Activated naive CD4-positive, alpha-beta T cell treated with anti-CD3 and anti-CD28 coated beads, Interleukin-2, amount 10 ng/mL, durations not matched to agents 7 days and 5 days (primary cell): ENCODE measurements around the gene ACSS1.
"Not testable (repeated sequence)": the region's sequence is repeated elsewhere in the genome, so short reads cannot be mapped to it uniquely, and the experiment has no call there.

Experiments used
- CTCF ChIA-PET: fragments of 350-600 bp; sonication (Branson Sonifier 250); formaldehyde crosslinking; loops from one replicate; lab custom pipeline; 2021; ENCODE audit warnings: antibody characterized with exemption; lab: Charles Lee
- DNase-seq: peaks from one replicate; pipeline ENCODE4 v3.0.0-alpha.2; 2020
- H3K27ac Mint-ChIP-seq: one replicate; pipeline ENCODE4 v1.8.0; 2021; ENCODE audit warnings: mild to moderate bottlenecking, moderate library complexity, mixed read lengths
- H3K27me3 Mint-ChIP-seq: one replicate; pipeline ENCODE4 v1.8.0; 2021; ENCODE audit warnings: mild to moderate bottlenecking, mixed read lengths
- H3K36me3 Mint-ChIP-seq: one replicate; pipeline ENCODE4 v1.8.0; 2021; ENCODE audit warnings: mixed read lengths
- H3K4me1 Mint-ChIP-seq: one replicate; pipeline ENCODE4 v1.8.0; 2021; ENCODE audit warnings: mixed read lengths
- H3K4me3 Mint-ChIP-seq: one replicate; pipeline ENCODE4 v1.8.0; 2021; ENCODE audit warnings: mild to moderate bottlenecking, moderate library complexity, mixed read lengths
- H3K9me3 Mint-ChIP-seq: one replicate; pipeline ENCODE4 v1.8.0; 2021; ENCODE audit warnings: mixed read lengths

Gene ACSS1

DNA sequence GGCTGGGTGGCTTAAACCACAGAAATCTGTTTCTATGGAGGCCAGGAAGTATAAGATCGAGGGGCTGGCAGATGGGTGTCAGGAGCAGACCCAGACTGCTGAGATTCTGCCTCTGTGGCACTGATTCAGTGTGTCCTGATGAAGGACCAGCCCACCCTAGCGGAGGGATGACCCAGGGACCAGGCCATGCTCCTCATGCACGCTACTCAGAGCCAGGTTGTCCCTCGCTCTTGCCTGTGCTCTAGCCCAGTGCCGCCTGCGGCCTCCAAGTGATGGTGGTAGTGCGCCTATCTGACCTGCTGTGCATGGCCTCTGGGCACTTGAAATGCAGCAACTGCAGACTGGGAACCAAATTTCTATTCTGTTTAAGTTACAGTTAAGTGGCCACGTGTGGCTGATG lies 52.3 kb downstream of the ACSS1 start:
- peaks cover 50% of the 10 kb centered on the region for H3K36me3 Mint-ChIP-seq
- no peaks in the 10 kb centered on the region for H3K4me1 Mint-ChIP-seq
- no peak overlapping the region for H3K4me3 Mint-ChIP-seq
- no peaks in the 10 kb centered on the region for H3K27me3 Mint-ChIP-seq
- H3K9me3 Mint-ChIP-seq = no peaks in the 10 kb centered on the region
- CTCF ChIA-PET = no interaction called here
- no peak for DNase-seq
- H3K27ac Mint-ChIP-seq = no peak overlapping the region

DNA sequence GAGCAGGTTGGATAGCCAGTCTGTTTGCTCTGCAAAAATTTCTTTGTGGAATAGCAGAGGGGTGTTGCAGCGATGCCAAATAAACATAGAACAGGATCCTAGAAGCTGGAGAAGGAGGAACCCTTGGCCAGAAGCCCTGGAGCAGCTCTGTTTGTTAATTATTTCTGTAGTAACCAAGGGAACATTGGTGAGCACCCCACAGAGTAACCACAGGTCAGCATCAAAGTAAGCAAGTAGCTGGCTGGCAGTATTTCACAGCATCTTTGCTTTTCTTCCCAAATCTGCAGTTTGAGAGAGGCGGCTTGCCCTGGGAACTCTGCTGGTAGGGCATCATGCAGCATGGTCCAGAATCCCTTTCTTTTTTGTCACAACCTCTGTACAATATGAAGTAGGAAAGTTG lies 52.7 kb downstream of the ACSS1 start:
- H3K9me3 Mint-ChIP-seq = no peaks in the 10 kb centered on the region

DNA sequence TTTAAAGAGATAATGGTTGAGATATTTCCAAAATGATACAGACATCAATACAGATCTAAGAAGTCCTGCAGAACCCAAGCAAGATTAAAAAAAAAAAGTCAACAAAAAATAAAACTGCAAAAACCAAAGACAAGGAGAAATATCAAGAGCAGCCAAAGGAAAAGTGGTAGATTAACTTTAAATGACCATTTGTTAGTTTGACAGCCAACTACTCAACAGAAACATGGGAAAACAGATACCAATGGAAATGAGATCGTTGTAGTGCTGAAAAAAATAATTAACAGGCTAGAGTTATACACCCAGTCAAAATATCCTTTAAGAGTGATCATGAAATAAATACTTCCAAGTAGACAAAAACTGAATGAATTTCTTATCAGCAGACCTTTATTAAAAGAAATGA lies 54.9 kb downstream of the ACSS1 start:
- H3K36me3 Mint-ChIP-seq = peaks cover 33% of the 10 kb centered on the region

More for the DNA sequence above, 52.7 kb downstream of the ACSS1 start:
- Mint-ChIP-seq H3K27ac (no peak overlapping the region), H3K4me1 (no peaks in the 10 kb centered on the region), H3K27me3 (no peaks in the 10 kb centered on the region), H3K36me3 (peaks cover 47% of the 10 kb centered on the region), H3K4me3 (no peak overlapping the region)
- DNase-seq = no peak
- CTCF ChIA-PET = interaction anchor here (1.1 kb wide), 1 partner anchor 60 kb away, joined by 4 read pairs; no protein-coding TSS in a partner anchor

DNA sequence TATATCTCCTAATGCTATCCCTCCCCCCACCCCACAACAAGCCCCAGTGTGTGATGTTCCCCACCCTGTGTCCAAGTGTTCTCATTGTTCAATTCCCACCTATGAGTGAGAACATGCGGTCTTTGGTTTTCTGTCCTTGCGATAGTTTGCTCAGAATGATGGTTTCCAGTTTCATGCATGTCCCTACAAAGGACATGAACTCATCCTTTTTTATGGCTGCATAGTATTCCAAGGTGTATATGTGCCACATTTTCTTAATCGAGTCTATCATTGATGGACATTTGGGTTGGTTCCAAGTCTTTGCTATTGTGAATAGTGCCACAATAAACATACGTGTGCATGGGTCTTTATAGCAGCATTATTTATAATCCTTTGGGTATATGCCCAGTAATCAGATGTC lies 56.6 kb downstream of the ACSS1 start:
- H3K4me1 Mint-ChIP-seq, DNase-seq, H3K27ac Mint-ChIP-seq, H3K4me3 Mint-ChIP-seq, CTCF ChIA-PET, H3K9me3 Mint-ChIP-seq: not testable (repeated sequence)
- Mint-ChIP-seq H3K36me3 (peaks cover 21% of the 10 kb centered on the region), H3K27me3 (peaks cover 28% of the 10 kb centered on the region)

More for the DNA sequence above, 54.9 kb downstream of the ACSS1 start:
- CTCF ChIA-PET = interaction anchor here (0.6 kb wide), 1 partner anchor 61 kb away, joined by 3 read pairs; no protein-coding TSS in a partner anchor
- Mint-ChIP-seq H3K27me3 (peaks cover 16% of the 10 kb centered on the region), H3K4me1 (no peaks in the 10 kb centered on the region), H3K27ac (no peak overlapping the region), H3K4me3 (no peak overlapping the region), H3K9me3 (no peaks in the 10 kb centered on the region)
- DNase-seq = no peak

DNA sequence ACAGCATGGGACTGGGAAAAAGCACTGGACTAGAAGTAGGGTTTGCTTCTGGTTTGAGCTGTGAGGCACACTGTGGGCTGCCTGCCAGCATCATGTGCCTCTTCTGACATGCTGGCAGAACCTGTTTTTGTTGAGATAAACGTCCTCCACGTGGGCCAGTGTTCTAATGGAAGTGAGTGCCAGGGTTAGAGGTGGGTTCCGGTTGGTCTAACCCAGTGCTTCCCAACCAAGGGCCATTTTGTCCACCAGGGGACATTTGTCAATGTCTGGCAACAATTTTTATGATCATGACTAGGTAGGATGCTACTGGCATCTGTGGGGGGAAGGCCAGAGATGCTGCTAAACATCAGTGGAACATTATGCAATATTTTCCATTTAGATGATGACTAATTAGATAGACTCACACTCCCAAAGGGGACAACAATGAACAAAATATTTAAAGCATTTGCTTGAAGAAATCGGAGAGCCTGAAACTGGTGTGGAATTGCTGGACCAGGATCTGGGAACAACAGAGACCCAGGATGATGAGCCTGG lies 57.6 kb downstream of the ACSS1 start:
- Mint-ChIP-seq H3K27ac (no peak overlapping the region), H3K36me3 (peaks cover 16% of the 10 kb centered on the region), H3K9me3 (no peaks in the 10 kb centered on the region), H3K4me1 (no peaks in the 10 kb centered on the region), H3K27me3 (peaks cover 35% of the 10 kb centered on the region), H3K4me3 (no peak overlapping the region)
- CTCF ChIA-PET = interaction anchor here (7.4 kb wide), 1 partner anchor 60 kb away, joined by 184 read pairs; the partner anchor contains the start of gene ACSS1
- no peak for DNase-seq

DNA sequence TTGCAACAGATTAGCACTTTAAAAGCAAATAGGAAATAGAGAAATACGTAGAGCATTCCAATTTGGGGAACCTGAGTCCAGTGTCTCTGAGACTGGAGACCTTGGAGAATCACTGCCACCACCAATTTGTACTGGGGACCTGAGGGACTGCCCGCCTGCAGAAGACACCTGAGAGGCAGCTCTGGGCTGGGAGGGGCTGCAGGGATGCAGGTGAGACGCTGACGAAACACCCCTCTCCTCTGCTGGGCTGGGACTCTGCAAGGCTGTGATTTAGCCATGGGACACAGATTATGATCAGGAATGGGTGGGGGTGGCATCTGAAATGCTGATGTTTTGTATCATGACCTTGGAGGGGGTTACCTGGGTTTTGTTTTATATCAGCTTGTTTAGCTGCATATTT lies 58.4 kb downstream of the ACSS1 start:
- no peak overlapping the region for H3K4me3 Mint-ChIP-seq
- CTCF ChIA-PET = interaction anchor here (1.4 to 7.4 kb wide), 2 partner anchors 37 to 61 kb away, joined by 3 to 184 read pairs; partner anchors contain the start of gene ACSS1
- no peak overlapping the region for H3K27ac Mint-ChIP-seq
- DNase-seq = no peak
- peaks cover 16% of the 10 kb centered on the region for H3K36me3 Mint-ChIP-seq
- H3K4me1 Mint-ChIP-seq = peaks cover 4% of the 10 kb centered on the region
- H3K27me3 Mint-ChIP-seq = peaks cover 39% of the 10 kb centered on the region
- no peaks in the 10 kb centered on the region for H3K9me3 Mint-ChIP-seq

DNA sequence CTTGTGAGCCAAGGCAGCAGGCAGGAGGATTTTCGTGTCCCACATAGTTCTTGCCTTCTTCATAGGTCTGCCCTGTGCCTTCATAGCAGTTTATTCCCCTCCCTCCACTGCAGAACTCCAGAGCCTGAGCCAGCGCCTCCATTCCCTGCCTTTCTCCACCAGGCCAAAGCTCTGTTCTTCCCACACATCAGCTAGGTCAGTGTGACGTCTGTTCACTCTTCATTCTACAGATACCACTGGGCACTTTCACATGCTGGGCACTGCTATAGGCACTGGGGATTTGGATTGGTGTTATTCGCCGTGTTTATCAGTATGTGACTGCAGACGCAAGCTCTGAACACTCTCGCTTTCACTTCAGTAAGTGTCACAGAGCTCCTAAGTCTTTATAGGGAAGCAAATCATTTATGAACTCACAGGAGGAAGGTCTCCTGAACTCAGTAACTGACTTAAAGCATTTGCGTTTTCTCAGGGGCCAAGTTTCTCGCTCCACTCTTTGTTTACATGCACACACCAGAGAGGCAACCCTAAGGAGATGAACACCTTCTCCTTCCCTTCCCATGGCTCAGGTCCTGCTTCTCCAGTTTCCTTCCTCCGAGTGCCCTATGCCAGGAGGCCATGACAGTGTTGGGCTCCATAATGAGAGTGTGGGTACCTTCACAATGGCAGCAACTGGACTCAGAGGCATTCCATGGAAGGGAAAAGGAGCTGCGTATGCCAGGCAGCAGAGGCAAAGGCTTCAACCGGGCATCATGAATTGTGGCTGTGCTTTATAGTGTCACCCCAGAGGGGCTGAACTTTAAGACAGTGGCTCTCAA lies 59.1 kb downstream of the ACSS1 start:
- Mint-ChIP-seq H3K36me3 (peaks cover 14% of the 10 kb centered on the region), H3K9me3 (no peaks in the 10 kb centered on the region), H3K4me1 (peaks cover 8% of the 10 kb centered on the region), H3K4me3 (no peak overlapping the region), H3K27me3 (peaks cover 39% of the 10 kb centered on the region), H3K27ac (peak overlapping the region; percentile 16)
- CTCF ChIA-PET = interaction anchor here (1.2 to 7.4 kb wide), 4 partner anchors 37 to 180 kb away, joined by 3 to 184 read pairs (median 4); partner anchors contain the start of gene ACSS1
- DNase-seq = no peak

DNA sequence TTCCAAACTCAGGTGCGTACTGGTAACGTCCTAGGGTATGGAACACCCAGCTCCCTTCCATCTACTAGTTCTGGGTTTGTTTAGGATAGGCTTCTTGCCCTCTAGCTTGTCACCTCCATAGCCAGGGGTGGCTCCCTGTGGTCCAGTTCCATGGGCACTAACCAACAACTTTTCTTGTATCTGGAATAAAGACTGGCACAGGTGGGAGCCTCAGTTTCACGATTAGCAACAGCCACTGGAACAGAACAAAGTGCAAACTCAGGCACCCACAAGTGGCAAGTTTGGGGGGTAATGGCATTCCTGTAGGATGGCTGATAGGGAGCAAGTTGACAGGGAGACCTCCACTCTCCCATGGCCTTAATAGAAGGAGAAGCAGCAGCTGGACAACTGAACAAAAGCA lies 59.8 kb downstream of the ACSS1 start:
- Mint-ChIP-seq H3K27ac (no peak overlapping the region), H3K4me3 (no peak overlapping the region), H3K36me3 (peaks cover 11% of the 10 kb centered on the region), H3K9me3 (no peaks in the 10 kb centered on the region), H3K27me3 (peaks cover 39% of the 10 kb centered on the region), H3K4me1 (peaks cover 13% of the 10 kb centered on the region)
- CTCF ChIA-PET = interaction anchor here (1.2 to 7.4 kb wide), 5 partner anchors 38 to 180 kb away, joined by 3 to 184 read pairs (median 5); partner anchors contain the start of gene ACSS1
- no peak for DNase-seq

DNA sequence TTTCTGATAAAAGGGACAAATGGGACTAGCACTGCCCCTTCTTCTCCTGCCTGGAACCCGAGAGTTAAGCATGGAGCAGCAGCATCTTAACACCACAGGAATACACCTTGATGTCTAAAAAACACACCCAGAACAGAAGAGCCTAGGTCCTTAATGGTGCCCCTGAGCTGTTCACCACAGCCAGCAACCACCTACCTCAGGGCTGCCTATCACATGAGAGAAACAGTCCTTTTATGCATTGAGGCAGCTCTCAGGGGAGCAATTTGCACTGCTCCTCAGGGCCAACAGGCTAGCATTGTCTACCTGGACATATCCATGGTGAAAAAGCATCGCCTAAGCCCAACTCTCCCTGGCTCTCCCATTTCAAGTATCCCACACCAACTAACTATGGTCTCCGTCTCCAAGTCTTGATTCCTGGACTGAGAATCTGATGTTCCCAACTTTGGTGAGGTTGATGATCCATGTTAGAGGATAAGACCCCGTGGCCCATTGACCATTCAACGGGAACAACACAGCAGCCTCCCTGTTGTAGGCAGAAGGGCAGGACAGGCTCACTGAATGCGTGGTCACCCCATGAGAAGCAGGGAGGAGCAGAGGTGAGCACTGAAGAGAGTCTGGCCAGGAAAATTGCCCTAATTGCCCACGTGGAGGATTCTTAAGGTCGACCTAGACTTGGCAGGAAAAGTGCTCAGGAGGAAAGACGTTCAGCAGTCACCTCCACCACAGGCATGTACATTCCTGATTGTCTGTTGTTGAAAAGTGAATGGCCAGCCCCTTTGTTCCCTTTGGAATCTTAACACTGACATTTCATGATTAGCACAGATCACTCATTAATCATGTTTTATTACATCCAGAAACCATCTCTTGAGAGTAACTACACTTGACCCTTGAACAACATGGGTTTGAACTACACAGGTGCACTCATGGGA lies 61.2 kb downstream of the ACSS1 start:
- H3K27ac Mint-ChIP-seq = no peak overlapping the region
- no peak overlapping the region for H3K4me3 Mint-ChIP-seq
- H3K27me3 Mint-ChIP-seq = peaks cover 39% of the 10 kb centered on the region
- H3K9me3 Mint-ChIP-seq = no peaks in the 10 kb centered on the region
- DNase-seq = no peak
- H3K36me3 Mint-ChIP-seq = peaks cover under 1% of the 10 kb centered on the region
- CTCF ChIA-PET = interaction anchor here (0.6 to 7.4 kb wide), 9 partner anchors 14 to 1898 kb away, joined by 3 to 184 read pairs (median 4); partner anchors contain the start of gene ACSS1
- peaks cover 22% of the 10 kb centered on the region for H3K4me1 Mint-ChIP-seq

DNA sequence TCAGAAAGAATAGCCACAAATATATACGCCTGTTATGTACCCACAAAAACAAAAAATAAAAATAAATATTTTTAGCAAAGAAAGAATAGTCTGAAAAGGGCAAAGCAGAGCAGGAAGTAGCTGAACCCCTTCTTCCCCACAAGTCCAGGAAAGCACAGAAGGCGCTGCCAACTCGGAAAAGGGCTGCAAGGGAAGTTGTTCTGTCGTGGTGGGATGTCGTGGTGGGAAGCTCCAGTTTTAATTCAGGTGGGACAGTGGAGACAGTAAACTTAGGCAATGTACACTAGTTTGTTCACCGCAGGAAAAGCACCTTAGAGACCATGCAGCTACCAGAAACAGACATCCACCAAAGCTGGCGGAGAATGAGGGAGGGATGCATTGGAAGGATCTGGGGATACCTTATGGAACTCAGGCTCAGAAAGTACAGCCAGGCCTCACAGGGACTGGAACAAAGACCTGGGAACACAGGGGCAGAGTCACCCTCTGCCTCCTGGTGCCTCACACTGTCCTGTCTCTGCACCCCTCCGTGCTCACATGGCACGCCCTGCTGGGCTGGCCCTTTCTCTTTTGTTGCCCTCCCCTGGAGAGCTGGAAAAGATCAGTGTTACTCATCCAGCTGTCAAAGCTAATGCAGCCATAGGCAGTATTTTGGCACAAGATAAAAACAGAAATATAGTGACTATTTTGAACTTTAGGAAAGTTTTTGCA lies 62.0 kb downstream of the ACSS1 start:
- H3K36me3 Mint-ChIP-seq = peaks cover 2% of the 10 kb centered on the region
- no peak overlapping the region for H3K27ac Mint-ChIP-seq
- H3K4me3 Mint-ChIP-seq = no peak overlapping the region
- CTCF ChIA-PET = interaction anchor here (0.6 to 7.4 kb wide), 10 partner anchors 8 to 1897 kb away, joined by 3 to 184 read pairs (median 4); partner anchors contain the start of gene ACSS1
- peaks cover 31% of the 10 kb centered on the region for H3K4me1 Mint-ChIP-seq
- H3K9me3 Mint-ChIP-seq = no peaks in the 10 kb centered on the region
- DNase-seq = no peak
- H3K27me3 Mint-ChIP-seq = peaks cover 39% of the 10 kb centered on the region

DNA sequence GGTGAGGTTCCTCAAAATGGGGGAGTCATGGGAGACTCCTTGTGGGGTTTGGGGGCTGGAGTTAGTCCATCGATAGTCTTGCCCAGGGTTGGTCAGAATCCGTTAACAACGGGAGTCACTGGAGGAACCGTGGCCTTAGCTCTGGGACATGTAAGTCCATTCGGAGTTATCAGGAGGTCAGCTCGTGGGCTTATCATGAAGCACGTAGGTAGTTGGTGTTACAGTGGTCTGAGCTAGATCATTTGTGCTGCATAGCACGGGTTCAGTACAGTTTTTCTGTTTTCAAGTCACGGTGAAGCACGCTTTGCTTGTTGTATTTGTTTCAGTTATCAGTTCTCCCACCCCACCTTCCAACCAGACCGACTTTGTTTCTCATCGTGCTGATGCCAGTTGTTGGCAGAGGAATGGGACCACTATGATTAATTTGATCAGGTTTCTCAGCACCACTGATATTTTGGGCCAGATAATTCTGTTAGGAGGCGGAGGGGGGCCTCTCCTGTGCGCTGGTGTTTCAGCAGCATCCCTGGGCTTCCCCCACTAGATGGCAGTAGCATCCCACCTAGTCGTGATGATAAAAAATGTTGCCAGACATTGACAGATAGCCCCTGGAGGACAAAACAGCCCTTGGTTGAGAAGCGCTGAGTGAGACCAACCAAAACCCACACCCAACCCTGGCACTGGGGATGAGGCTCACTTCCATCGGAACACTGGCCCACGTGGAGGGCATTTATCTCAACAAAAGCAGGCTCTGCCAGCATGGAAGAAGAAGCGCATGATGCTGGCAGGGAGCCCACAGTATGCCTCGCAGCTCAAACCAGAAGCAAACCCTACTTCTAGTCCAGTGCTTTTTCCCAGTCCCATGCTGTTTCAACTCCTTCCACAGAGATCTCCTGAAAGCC lies 63.2 kb downstream of the ACSS1 start:
- DNase-seq = peak; percentile 88
- H3K9me3 Mint-ChIP-seq = no peaks in the 10 kb centered on the region
- peaks cover 39% of the 10 kb centered on the region for H3K27me3 Mint-ChIP-seq
- peaks cover 41% of the 10 kb centered on the region for H3K4me1 Mint-ChIP-seq
- H3K4me3 Mint-ChIP-seq = no peak overlapping the region
- H3K27ac Mint-ChIP-seq = no peak overlapping the region
- CTCF ChIA-PET = interaction anchor here (0.6 to 7.4 kb wide), 17 partner anchors 9 to 404 kb away, joined by 3 to 184 read pairs (median 4); partner anchors contain the start of gene ACSS1
- H3K36me3 Mint-ChIP-seq = peaks cover 8% of the 10 kb centered on the region

DNA sequence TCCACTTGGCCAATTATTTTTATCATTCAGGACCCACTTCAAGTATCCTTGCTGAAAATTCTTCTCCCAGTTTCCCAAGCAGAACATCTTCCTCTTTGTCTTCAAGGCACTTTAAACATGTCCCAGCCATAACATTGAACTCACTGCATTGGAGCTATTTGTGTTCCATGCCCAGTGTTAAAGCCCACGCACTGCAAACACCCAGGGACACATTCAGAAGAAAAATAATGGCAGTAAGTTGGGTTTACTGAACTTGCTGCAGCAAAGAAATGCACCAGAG lies 63.8 kb downstream of the ACSS1 start:
- peaks cover 47% of the 10 kb centered on the region for H3K4me1 Mint-ChIP-seq
- H3K9me3 Mint-ChIP-seq = no peaks in the 10 kb centered on the region
- DNase-seq = no peak
- H3K4me3 Mint-ChIP-seq = peak overlapping the region; percentile 7
- CTCF ChIA-PET = interaction anchor here (0.6 to 7.4 kb wide), 15 partner anchors 39 to 405 kb away, joined by 3 to 184 read pairs (median 4); partner anchors contain the start of gene ACSS1
- H3K27ac Mint-ChIP-seq = no peak overlapping the region
- peaks cover 13% of the 10 kb centered on the region for H3K36me3 Mint-ChIP-seq
- H3K27me3 Mint-ChIP-seq = peaks cover 34% of the 10 kb centered on the region
